Gastrocnemius medialis (tissue), 4 donors: ENCODE measurements around the gene VSX1. TPM values are rescaled to one million over a fixed set of nuclear protein-coding genes. Genes with fewer than 3 reads are reported as not detected.

Experiments used
- ATAC-seq, 2 donors: fragments of 150-250 bp; one replicate each; pipeline ENCODE4 v1.9.1; 2016
- DNase-seq, 2 donors: peaks; one replicate each; pipeline ENCODE4 v3.0.0-alpha.2; 2019
- H3K27ac ChIP-seq, 4 donors: fragments of 200-600 bp; sonication (generic); 1 replicate in 1 of 4; 2 replicates in 3 of 4; pipeline ENCODE4 v1.5.1; 2016 to 2018; ENCODE audit warnings: mild to moderate bottlenecking in 2 of 4, moderate library complexity in 1 of 4
- H3K27me3 ChIP-seq, 3 donors: fragments of 200-600 bp; sonication (generic) in 2 of 3; 1 replicate in 1 of 3; 2 replicates in 2 of 3; pipeline versions ENCODE4 v1.5.1 to v1.6.0; 2016 to 2019; ENCODE audit warnings: mild to moderate bottlenecking in 1 of 3, moderate library complexity in 1 of 3
- H3K36me3 ChIP-seq, 2 donors: fragments of 200-600 bp; sonication (generic) in 1 of 2; one replicate each; pipeline ENCODE4 v1.5.1; 2017 to 2018
- H3K4me1 ChIP-seq, 2 donors: fragments of 200-600 bp; sonication (generic) in 1 of 2; one replicate each; pipeline ENCODE4 v1.5.1; 2016 to 2017; ENCODE audit warnings: mild to moderate bottlenecking in 2 of 2
- H3K4me3 ChIP-seq, 4 donors: fragments of 200-600 bp; sonication (generic) in 3 of 4; 1 replicate in 1 of 4; 2 replicates in 3 of 4; pipeline ENCODE4 v1.5.1; 2016 to 2019; ENCODE audit warnings: mild to moderate bottlenecking in 2 of 4
- H3K9me3 ChIP-seq, 3 donors: fragments of 200-600 bp; sonication (generic) in 2 of 3; 1 replicate in 1 of 3; 2 replicates in 2 of 3; pipeline ENCODE4 v1.5.1; 2016 to 2019
- POLR2A ChIP-seq, 2 donors: fragments of 450-650 bp; IDR thresholded peaks; one replicate each; pipeline ENCODE4 v1.6.1; 2017; ENCODE audit warnings: antibody characterized with exemption in 2 of 2, mild to moderate bottlenecking in 2 of 2, moderate library complexity in 2 of 2
- in situ Hi-C, 4 donors: fragments of 200-750 bp; cut with MboI; loops; one replicate each; pipeline versions ENCODE4 v1.15.0 to v1.8.0; 2017; ENCODE audit warnings: low sequenced_read_pairs in 4 of 4
- intact Hi-C: fragments of 100-400 bp; cut with DNase I; formaldehyde crosslinking; loops from one replicate; pipeline ENCODE4 v1.15.1; 2023; ENCODE audit warnings: low total_unique reads
- total RNA-seq, 4 donors: library from RNA; depleted of rRNA; stranded (reverse); fragments of >200 nt; gene quantifications; one replicate each; pipeline versions ENCODE4 v1.1.0 to v1.2.3, GENCODE V29; 2016
- TF ChIP-seq, protein P1 (sequence below), 5 experiments: fragments of 450-650 bp in 3 of 5; fragments of 200-600 bp in 2 of 5; sonication (generic) in 2 of 5; IDR thresholded peaks in 4 of 5; conservative IDR thresholded peaks in 1 of 5; 1 replicate in 4 of 5; 2 replicates in 1 of 5; pipeline ENCODE4 v1.5.1; 2016 to 2019; ENCODE audit warnings: antibody characterized with exemption in 5 of 5, mild to moderate bottlenecking in 3 of 5, moderate library complexity in 3 of 5

The VSX1 gene
- total RNA-seq, 4 donors from 2014 or later = 0.20 to 3.0 TPM; not detected in 2

DNA sequence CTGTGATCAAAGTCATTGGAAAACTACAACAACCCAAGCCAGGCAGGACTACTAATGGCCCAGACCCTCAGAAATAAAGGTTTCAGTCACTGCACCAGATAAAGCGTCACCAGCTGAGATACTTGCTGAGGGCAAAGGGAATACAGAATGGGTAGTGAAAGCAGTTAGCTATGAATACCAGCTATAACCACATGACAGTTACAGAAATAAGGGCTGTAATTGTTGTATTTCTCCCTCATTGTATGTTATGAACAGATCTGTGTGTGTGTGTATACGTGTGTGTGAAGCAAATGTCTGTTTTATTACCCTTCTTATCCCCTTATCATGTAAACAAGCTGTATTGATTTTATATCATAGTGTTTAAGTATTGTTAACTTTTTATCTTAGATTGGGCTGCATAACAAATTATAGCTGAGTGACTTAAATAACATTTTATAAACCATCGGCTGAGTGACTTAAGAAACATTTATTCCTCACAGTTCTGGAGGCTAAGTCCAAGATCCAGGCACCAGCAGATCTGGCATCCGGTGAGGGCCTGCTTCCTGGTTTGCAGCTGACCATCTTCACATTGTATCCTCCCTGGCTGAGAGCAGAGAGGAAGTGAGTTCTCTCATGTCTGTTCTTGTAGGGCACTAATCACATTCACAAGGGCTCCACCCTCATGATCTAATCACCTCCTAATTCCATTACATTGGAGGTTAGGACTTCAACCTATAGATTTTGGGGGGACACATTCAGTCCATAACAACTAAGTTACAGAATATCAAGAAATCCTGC is 46.0 kb upstream of the VSX1 start:
- Histone ChIP-seq H3K4me1 (no peaks in the 10 kb centered on the region), H3K9me3 (no peaks in the 10 kb centered on the region), H3K36me3 (no peaks in the 10 kb centered on the region), H3K4me3 (no peak overlapping the region), H3K27me3 (no peaks in the 10 kb centered on the region), H3K27ac (no peak overlapping the region)
- no peak for ATAC-seq
- intact Hi-C loops = no loop called here
- TF ChIP-seq, protein P1, sequence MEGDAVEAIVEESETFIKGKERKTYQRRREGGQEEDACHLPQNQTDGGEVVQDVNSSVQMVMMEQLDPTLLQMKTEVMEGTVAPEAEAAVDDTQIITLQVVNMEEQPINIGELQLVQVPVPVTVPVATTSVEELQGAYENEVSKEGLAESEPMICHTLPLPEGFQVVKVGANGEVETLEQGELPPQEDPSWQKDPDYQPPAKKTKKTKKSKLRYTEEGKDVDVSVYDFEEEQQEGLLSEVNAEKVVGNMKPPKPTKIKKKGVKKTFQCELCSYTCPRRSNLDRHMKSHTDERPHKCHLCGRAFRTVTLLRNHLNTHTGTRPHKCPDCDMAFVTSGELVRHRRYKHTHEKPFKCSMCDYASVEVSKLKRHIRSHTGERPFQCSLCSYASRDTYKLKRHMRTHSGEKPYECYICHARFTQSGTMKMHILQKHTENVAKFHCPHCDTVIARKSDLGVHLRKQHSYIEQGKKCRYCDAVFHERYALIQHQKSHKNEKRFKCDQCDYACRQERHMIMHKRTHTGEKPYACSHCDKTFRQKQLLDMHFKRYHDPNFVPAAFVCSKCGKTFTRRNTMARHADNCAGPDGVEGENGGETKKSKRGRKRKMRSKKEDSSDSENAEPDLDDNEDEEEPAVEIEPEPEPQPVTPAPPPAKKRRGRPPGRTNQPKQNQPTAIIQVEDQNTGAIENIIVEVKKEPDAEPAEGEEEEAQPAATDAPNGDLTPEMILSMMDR (IDR thresholded peaks at IDR 0.05 in 4 of 5, conservative IDR thresholded peaks at IDR 0.05 in 1 of 5) = no peak
- TF ChIP-seq POLR2A (IDR thresholded peaks at IDR 0.05) = no peak
- in situ Hi-C loops = no loop called here
- no peak for DNase-seq

DNA sequence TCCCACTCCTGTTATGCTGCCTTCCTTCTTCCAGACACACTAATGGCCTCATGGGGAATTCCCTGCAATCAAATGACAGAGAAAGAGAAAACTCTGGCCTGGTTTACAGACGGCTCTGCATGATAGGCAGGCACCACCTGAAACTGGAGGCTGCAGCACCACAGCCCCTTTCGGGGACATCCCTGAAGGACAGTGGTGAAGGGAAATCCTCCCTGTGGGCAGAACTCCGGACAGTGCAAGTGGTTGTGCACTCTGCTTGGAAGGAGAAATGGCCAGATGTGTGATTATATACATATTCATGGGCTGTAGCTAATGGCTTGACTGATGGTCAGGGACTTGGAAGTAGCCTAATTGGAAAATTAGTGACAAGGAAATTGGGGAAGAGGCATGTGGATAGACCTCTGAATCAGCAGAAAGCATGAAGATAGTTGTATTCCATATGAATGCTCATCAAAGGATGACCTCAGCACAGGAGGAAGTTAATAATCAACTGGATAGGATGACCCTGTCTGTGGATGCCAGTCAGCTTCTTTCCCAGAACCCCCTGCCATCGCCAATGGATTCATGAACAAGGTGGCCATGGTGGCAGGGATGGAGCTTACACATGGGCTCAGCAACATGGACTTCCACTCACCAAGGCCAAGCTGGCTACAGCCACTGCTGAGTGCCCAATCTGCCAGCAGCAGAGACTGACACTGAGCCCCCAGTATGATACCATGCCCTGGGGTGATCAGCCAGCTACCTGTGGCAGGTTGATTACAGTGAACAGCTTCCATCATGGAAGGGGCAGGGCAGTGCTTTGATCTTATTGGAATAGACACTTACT is 44.5 kb upstream of the VSX1 start:
- DNase-seq = no peak
- Histone ChIP-seq H3K9me3 (no peaks in the 10 kb centered on the region), H3K4me1 (no peaks in the 10 kb centered on the region), H3K4me3 (no peak overlapping the region), H3K27me3 (no peaks in the 10 kb centered on the region), H3K36me3 (no peaks in the 10 kb centered on the region), H3K27ac (no peak overlapping the region)
- in situ Hi-C loops = no loop called here
- ATAC-seq = no peak
- intact Hi-C loops = no loop called here
- TF ChIP-seq POLR2A (IDR thresholded peaks at IDR 0.05) = no peak
- TF ChIP-seq, protein P1 (IDR thresholded peaks at IDR 0.05 in 4 of 5, conservative IDR thresholded peaks at IDR 0.05 in 1 of 5) = no peak

DNA sequence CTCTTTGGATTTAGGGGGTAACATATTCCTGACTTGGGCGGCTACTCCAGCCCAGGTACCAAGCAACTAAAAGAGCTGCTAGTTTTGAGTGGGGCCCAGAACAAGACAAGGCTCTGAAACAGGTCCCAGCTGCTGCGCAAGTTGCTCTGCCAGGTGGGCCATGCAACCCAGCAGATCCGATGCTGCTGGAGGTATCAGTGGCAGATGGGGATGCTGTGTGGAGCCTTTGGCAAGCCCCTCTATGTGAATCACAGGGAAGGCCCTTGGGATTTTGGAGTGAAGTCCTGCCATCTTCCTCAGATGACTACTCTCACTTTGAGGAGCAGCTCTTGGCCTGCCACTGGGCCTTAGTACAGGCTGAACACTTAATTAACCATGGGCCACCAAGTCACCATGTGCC is 43.7 kb upstream of the VSX1 start:
- H3K36me3 ChIP-seq = no peaks in the 10 kb centered on the region
- intact Hi-C loops (no loop called here), in situ Hi-C loops (no loop called here)
- H3K4me1 ChIP-seq = no peaks in the 10 kb centered on the region
- no peak for DNase-seq
- no peak for ATAC-seq
- TF ChIP-seq, protein P1 (IDR thresholded peaks at IDR 0.05 in 4 of 5, conservative IDR thresholded peaks at IDR 0.05 in 1 of 5) = no peak
- no peak for TF ChIP-seq POLR2A (IDR thresholded peaks at IDR 0.05)
- no peaks in the 10 kb centered on the region for H3K9me3 ChIP-seq
- H3K27me3 ChIP-seq = no peaks in the 10 kb centered on the region
- H3K27ac ChIP-seq = no peak overlapping the region
- H3K4me3 ChIP-seq = no peak overlapping the region

DNA sequence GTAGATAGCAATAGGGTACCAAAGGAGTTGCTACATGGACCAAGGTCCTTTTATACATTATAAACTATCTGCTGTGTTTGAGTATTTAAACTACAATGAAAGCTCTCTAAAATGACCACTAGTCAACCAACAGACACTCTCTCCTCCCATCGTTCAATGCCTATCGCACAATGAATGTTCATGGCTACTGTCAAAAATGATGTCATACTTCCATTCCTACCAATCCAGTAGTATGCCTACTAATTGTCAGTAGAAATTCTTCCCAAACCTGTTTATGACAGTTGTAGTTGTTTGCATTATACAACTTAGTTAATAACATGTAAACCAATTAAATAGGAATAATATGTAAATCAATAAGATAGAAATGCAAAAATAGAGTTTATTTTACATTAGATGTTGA is 39.0 kb upstream of the VSX1 start:
- intact Hi-C loops (no loop called here), in situ Hi-C loops (no loop called here)
- Histone ChIP-seq H3K9me3 (no peaks in the 10 kb centered on the region), H3K4me1 (peaks cover 18 to 20% of the 10 kb centered on the region in 2 donors), H3K4me3 (no peak overlapping the region), H3K27me3 (no peaks in the 10 kb centered on the region), H3K27ac (no peak overlapping the region), H3K36me3 (no peaks in the 10 kb centered on the region)
- no peak for ATAC-seq
- TF ChIP-seq, protein P1 (IDR thresholded peaks at IDR 0.05 in 4 of 5, conservative IDR thresholded peaks at IDR 0.05 in 1 of 5) = no peak
- no peak for DNase-seq
